SK-N-SH treated with all-trans-retinoic acid at 6 μM for 48 hours (cell line): ENCODE data around the gene MYO3B.

Experiments
- ATAC-seq: fragments of 200-7000 bp; cut with Tn5 transposase; 3 replicates; pipeline ENCODE4 v1.9.1; 2020; ENCODE audit warnings: mild to moderate bottlenecking, moderate library complexity
- ARNTL ChIP-seq: fragments of 450-650 bp; formaldehyde crosslinking; IDR thresholded peaks from 2 replicates; pipeline ENCODE4 v1.5.0; 2020; ENCODE audit warnings: low read depth, mild to moderate bottlenecking, moderate library complexity, borderline replicate concordance
- BACH2 ChIP-seq: fragments of 250-450 bp; sonication (Bioruptor Pico); IDR thresholded peaks from 2 replicates; pipeline ENCODE4 v1.9.0; 2021; ENCODE audit warnings: mild to moderate bottlenecking, borderline replicate concordance
- CSDC2 ChIP-seq: fragments of 250-450 bp; sonication (Bioruptor Pico); IDR thresholded peaks from 2 replicates; pipeline ENCODE4 v1.5.0; 2020; ENCODE audit warnings: mild to moderate bottlenecking, moderate library complexity
- ESRRG ChIP-seq: fragments of 250-450 bp; sonication (Bioruptor Pico); IDR thresholded peaks from 2 replicates; pipeline ENCODE4 v1.6.1; 2021; ENCODE audit warnings: mild to moderate bottlenecking
- ISL1 ChIP-seq: fragments of 250-450 bp; sonication (Bioruptor Pico); IDR thresholded peaks from 2 replicates; pipeline ENCODE4 v2.1.2; 2022; ENCODE audit warnings: mild to moderate bottlenecking, moderate library complexity
- PPARA ChIP-seq: fragments of 250-450 bp; sonication (Bioruptor Pico); IDR thresholded peaks from 2 replicates; pipeline ENCODE4 v1.5.0; 2020; ENCODE audit warnings: mild to moderate bottlenecking, borderline replicate concordance
- RARB ChIP-seq: fragments of 250-450 bp; sonication (Bioruptor Pico); IDR thresholded peaks from 2 replicates; pipeline ENCODE4 v1.8.0; 2021; ENCODE audit warnings: mild to moderate bottlenecking, moderate library complexity
- SNAI2 ChIP-seq: fragments of 250-450 bp; sonication (Bioruptor Pico); IDR thresholded peaks from 2 replicates; pipeline ENCODE4 v1.5.0; 2020; ENCODE audit warnings: mild to moderate bottlenecking, moderate library complexity
- TCF4 ChIP-seq: fragments of 250-450 bp; sonication (Bioruptor Pico); IDR thresholded peaks from 2 replicates; pipeline ENCODE4 v1.8.0; 2021; ENCODE audit warnings: mild to moderate bottlenecking, moderate library complexity, borderline replicate concordance
- TOX ChIP-seq: fragments of 250-450 bp; sonication (Bioruptor Pico); IDR thresholded peaks from 2 replicates; pipeline ENCODE4 v1.8.0; 2021; ENCODE audit warnings: mild to moderate bottlenecking, moderate library complexity, borderline replicate concordance
- ZC3H10 ChIP-seq: fragments of 250-450 bp; sonication (Bioruptor Pico); IDR thresholded peaks from 2 replicates; pipeline ENCODE4 v1.5.1; 2021; ENCODE audit warnings: mild to moderate bottlenecking, moderate library complexity
- ZFP3 ChIP-seq: fragments of 250-450 bp; sonication (Bioruptor Pico); IDR thresholded peaks from 2 replicates; pipeline ENCODE4 v1.5.0; 2020; ENCODE audit warnings: mild to moderate bottlenecking, moderate library complexity
- ZFP30 ChIP-seq: fragments of 450-650 bp; formaldehyde crosslinking; IDR thresholded peaks from 2 replicates; pipeline ENCODE4 v1.5.0; 2022; ENCODE audit warnings: mild to moderate bottlenecking, moderate library complexity
- ZNF565 ChIP-seq: fragments of 450-650 bp; formaldehyde crosslinking; conservative IDR thresholded peaks from 2 replicates; pipeline ENCODE4 v1.5.0; 2020; ENCODE audit warnings: low read depth, mild to moderate bottlenecking, moderate library complexity
- ZNF70 ChIP-seq: fragments of 450-650 bp; formaldehyde crosslinking; IDR thresholded peaks from 2 replicates; pipeline ENCODE4 v1.5.0; 2020; ENCODE audit warnings: mild to moderate bottlenecking, moderate library complexity
- ZNF8 ChIP-seq: fragments of 450-650 bp; formaldehyde crosslinking; IDR thresholded peaks from 2 replicates; pipeline ENCODE4 v1.5.0; 2020; ENCODE audit warnings: mild to moderate bottlenecking, moderate library complexity
- TF ChIP-seq, protein P1 (sequence below): fragments of 250-450 bp; sonication (Bioruptor Pico); IDR thresholded peaks from 2 replicates; pipeline ENCODE4 v1.5.1; 2020; ENCODE audit warnings: low read depth, mild to moderate bottlenecking, moderate library complexity
- TF ChIP-seq, protein P2 (sequence below): fragments of 250-450 bp; sonication (Bioruptor Pico); IDR thresholded peaks from 2 replicates; pipeline ENCODE4 v1.8.0; 2020; ENCODE audit warnings: mild to moderate bottlenecking, moderate library complexity, borderline replicate concordance
- TF ChIP-seq, protein P3 (sequence below): fragments of 250-450 bp; sonication (Bioruptor Pico); IDR thresholded peaks from 2 replicates; pipeline ENCODE4 v1.5.0; 2020; ENCODE audit warnings: mild to moderate bottlenecking, moderate library complexity
- TF ChIP-seq, protein P4 (sequence below): fragments of 250-450 bp; sonication (Bioruptor Pico); IDR thresholded peaks from 2 replicates; pipeline ENCODE4 v1.5.1; 2021; ENCODE audit warnings: mild to moderate bottlenecking, moderate library complexity

MYO3B gene

DNA sequence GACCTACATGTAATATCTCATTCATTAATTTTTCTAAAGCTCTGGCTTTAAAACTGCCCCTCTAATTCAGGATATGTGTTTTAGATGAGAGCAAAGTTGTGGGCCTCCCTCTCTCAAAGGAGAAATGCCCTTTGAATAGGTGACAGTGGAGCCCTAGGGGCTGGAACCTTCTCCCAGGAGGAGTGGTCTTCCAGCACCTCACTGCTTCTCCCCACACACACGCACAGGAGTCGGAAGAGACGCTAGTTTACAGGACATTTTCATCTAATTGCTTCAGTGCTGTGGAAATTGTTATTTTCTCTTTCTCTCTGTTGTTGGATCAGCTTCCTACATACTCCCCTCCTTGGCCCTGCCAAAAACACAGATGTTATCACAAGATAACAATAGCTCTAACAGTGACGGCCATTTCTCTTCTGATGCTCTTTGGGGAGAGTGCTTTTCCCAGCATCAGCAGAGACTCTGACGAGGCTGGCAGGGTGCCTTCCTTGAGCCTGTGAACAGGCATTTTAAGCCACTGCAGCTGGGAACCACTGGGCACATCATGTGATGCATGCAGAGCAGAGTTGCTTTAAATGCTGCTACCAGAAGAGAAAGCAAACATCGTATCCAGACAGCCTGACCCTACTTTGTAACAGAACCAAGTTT, 327.8 kb downstream of the MYO3B start:
- TF ChIP-seq, protein P1, sequence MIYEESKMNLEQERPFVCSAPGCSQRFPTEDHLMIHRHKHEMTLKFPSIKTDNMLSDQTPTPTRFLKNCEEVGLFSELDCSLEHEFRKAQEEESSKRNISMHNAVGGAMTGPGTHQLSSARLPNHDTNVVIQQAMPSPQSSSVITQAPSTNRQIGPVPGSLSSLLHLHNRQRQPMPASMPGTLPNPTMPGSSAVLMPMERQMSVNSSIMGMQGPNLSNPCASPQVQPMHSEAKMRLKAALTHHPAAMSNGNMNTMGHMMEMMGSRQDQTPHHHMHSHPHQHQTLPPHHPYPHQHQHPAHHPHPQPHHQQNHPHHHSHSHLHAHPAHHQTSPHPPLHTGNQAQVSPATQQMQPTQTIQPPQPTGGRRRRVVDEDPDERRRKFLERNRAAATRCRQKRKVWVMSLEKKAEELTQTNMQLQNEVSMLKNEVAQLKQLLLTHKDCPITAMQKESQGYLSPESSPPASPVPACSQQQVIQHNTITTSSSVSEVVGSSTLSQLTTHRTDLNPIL (CRISPR knock-in tag): no peak
- TF ChIP-seq ZNF8: no peak
- TF ChIP-seq, protein P2, sequence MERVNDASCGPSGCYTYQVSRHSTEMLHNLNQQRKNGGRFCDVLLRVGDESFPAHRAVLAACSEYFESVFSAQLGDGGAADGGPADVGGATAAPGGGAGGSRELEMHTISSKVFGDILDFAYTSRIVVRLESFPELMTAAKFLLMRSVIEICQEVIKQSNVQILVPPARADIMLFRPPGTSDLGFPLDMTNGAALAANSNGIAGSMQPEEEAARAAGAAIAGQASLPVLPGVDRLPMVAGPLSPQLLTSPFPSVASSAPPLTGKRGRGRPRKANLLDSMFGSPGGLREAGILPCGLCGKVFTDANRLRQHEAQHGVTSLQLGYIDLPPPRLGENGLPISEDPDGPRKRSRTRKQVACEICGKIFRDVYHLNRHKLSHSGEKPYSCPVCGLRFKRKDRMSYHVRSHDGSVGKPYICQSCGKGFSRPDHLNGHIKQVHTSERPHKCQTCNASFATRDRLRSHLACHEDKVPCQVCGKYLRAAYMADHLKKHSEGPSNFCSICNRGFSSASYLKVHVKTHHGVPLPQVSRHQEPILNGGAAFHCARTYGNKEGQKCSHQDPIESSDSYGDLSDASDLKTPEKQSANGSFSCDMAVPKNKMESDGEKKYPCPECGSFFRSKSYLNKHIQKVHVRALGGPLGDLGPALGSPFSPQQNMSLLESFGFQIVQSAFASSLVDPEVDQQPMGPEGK (CRISPR knock-in tag): no peak
- TF ChIP-seq BACH2 (CRISPR knock-in tag): no peak
- no peak for TF ChIP-seq ZC3H10 (CRISPR knock-in tag)
- TF ChIP-seq ZNF70 (CRISPR knock-in tag): no peak
- no peak for TF ChIP-seq CSDC2 (CRISPR knock-in tag)
- no peak for TF ChIP-seq ZFP30 (CRISPR knock-in tag)
- no peak for TF ChIP-seq PPARA (CRISPR knock-in tag)
- no peak for TF ChIP-seq ZNF565 (CRISPR knock-in tag)
- no peak for TF ChIP-seq RARB (CRISPR knock-in tag)
- TF ChIP-seq TCF4 (CRISPR knock-in tag): no peak
- TF ChIP-seq SNAI2 (CRISPR knock-in tag): no peak
- ATAC-seq: no peak

DNA sequence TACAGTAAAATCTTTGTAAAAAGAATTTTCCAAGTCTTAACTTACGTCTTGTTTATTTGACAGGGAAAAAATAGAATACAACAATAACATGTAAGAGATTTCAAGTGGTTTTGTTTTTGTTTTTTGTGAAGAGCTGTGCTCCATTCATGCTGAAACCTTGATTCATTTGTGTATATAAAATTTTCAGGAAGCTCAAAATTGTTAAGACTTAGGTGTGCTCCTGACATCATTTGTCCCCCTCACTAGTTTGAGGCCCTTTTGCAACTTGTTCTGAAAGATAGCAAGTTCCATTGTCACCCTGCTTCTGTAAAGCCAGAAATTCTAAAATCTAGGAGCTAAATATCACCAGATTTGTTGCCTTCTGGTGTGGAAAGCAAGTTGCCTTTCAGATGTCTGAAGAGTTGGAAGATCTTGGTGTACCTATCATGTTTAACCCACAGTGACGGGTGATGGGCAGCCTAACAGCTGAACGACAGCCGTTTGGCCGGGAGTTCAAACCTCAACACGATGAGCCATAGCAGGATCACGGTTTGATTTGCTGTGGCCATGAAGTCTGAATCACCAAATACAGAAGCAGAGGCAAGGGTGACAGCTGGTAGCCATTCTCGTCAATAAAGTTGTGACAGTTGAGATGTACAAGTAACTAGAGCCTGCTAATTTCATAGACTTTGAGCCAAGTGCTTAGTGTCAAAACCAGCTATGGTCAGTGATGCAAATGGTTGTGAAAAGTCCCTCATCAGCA, 331.7 kb downstream of the MYO3B start:
- TF ChIP-seq RARB (CRISPR knock-in tag): no peak
- TF ChIP-seq ISL1: no peak
- TF ChIP-seq ESRRG (CRISPR knock-in tag): no peak
- TF ChIP-seq CSDC2 (CRISPR knock-in tag): no peak
- no peak for TF ChIP-seq ZNF70 (CRISPR knock-in tag)
- TF ChIP-seq TOX (CRISPR knock-in tag): no peak
- TF ChIP-seq, protein P3, sequence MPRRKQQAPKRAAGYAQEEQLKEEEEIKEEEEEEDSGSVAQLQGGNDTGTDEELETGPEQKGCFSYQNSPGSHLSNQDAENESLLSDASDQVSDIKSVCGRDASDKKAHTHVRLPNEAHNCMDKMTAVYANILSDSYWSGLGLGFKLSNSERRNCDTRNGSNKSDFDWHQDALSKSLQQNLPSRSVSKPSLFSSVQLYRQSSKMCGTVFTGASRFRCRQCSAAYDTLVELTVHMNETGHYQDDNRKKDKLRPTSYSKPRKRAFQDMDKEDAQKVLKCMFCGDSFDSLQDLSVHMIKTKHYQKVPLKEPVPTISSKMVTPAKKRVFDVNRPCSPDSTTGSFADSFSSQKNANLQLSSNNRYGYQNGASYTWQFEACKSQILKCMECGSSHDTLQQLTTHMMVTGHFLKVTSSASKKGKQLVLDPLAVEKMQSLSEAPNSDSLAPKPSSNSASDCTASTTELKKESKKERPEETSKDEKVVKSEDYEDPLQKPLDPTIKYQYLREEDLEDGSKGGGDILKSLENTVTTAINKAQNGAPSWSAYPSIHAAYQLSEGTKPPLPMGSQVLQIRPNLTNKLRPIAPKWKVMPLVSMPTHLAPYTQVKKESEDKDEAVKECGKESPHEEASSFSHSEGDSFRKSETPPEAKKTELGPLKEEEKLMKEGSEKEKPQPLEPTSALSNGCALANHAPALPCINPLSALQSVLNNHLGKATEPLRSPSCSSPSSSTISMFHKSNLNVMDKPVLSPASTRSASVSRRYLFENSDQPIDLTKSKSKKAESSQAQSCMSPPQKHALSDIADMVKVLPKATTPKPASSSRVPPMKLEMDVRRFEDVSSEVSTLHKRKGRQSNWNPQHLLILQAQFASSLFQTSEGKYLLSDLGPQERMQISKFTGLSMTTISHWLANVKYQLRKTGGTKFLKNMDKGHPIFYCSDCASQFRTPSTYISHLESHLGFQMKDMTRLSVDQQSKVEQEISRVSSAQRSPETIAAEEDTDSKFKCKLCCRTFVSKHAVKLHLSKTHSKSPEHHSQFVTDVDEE (CRISPR knock-in tag): no peak
- TF ChIP-seq ZFP30 (CRISPR knock-in tag): no peak
- no peak for TF ChIP-seq ZFP3
- TF ChIP-seq BACH2 (CRISPR knock-in tag): no peak
- TF ChIP-seq ZC3H10 (CRISPR knock-in tag): no peak
- TF ChIP-seq, protein P2 (CRISPR knock-in tag): no peak
- no peak for TF ChIP-seq ZNF8
- TF ChIP-seq, protein P4, sequence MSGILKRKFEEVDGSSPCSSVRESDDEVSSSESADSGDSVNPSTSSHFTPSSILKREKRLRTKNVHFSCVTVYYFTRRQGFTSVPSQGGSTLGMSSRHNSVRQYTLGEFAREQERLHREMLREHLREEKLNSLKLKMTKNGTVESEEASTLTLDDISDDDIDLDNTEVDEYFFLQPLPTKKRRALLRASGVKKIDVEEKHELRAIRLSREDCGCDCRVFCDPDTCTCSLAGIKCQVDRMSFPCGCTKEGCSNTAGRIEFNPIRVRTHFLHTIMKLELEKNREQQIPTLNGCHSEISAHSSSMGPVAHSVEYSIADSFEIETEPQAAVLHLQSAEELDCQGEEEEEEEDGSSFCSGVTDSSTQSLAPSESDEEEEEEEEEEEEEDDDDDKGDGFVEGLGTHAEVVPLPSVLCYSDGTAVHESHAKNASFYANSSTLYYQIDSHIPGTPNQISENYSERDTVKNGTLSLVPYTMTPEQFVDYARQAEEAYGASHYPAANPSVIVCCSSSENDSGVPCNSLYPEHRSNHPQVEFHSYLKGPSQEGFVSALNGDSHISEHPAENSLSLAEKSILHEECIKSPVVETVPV (CRISPR knock-in tag): no peak
- TF ChIP-seq, protein P1 (CRISPR knock-in tag): no peak
- no peak for TF ChIP-seq ARNTL (CRISPR knock-in tag)
- no peak for TF ChIP-seq SNAI2 (CRISPR knock-in tag)
- TF ChIP-seq TCF4 (CRISPR knock-in tag): no peak
- TF ChIP-seq, all 23 proteins: peak for 0
- ATAC-seq: no peak
